K562 (cell line): Measurements from ENCODE around the gene SOHLH1.

Source experiments
- CBX8 ChIP-seq: fragments of 200-600 bp; sonication (generic); IDR thresholded peaks from 2 replicates; pipeline ENCODE4 v1.6.1; 2012; ENCODE audit warnings: borderline replicate concordance, mixed run types, low read depth, mild to moderate bottlenecking, moderate library complexity, mixed read lengths, low read length, control low read depth, inconsistent platforms; ENCODE audit not compliant: poor library complexity, severe bottlenecking; ENCODE audit errors: extremely low read depth
- CTCF ChIP-seq, 3 experiments: IDR thresholded peaks in 2 of 3; conservative IDR thresholded peaks in 1 of 3; 2 replicates each; pipeline ENCODE4 v1.5.1; 2011 to 2012; ENCODE audit warnings: low read length in 3 of 3, mild to moderate bottlenecking in 3 of 3, control low read depth in 2 of 3, improper control_type of control experiment in 1 of 3, inconsistent platforms in 1 of 3, low read depth in 1 of 3, mixed read lengths in 1 of 3, moderate library complexity in 1 of 3; ENCODE audit not compliant: insufficient read depth in 2 of 3
- E2F8 ChIP-seq: fragments of 450-650 bp; IDR thresholded peaks from 2 replicates; pipeline ENCODE4 v1.7.1; 2018; ENCODE audit warnings: mild to moderate bottlenecking, low read depth; ENCODE audit not compliant: partially characterized antibody
- FOXJ3 ChIP-seq: sonication (generic); formaldehyde crosslinking; IDR thresholded peaks from 2 replicates; pipeline ENCODE4 v1.4.0; 2020; ENCODE audit warnings: mild to moderate bottlenecking, missing genetic modification reagents
- HDAC6 ChIP-seq: IDR thresholded peaks from 2 replicates; pipeline ENCODE4 v1.6.1; 2012; ENCODE audit warnings: low read depth, mild to moderate bottlenecking, control low read depth, inconsistent platforms, low read length, moderate library complexity
- TCF7 ChIP-seq: sonication (generic); IDR thresholded peaks from 2 replicates; pipeline ENCODE4 v1.6.1; 2016; ENCODE audit warnings: antibody characterized with exemption, borderline replicate concordance
- TF ChIP-seq, protein P1 (sequence below): sonication (generic); formaldehyde crosslinking; IDR thresholded peaks from 2 replicates; pipeline ENCODE4 v1.9.0; 2022; ENCODE audit warnings: mild to moderate bottlenecking, missing genetic modification reagents
- TF ChIP-seq, protein P2 (sequence below): fragments of 250-450 bp; sonication (Bioruptor Pico); IDR thresholded peaks from 2 replicates; pipeline ENCODE4 v1.4.0; 2020; ENCODE audit warnings: mild to moderate bottlenecking, moderate library complexity
- TF ChIP-seq, protein P3 (sequence below), 2 experiments: IDR thresholded peaks; 2 replicates each; pipeline ENCODE4 v1.6.1; 2011; ENCODE audit warnings: borderline replicate concordance in 1 of 2, control low read depth in 1 of 2, low read depth in 1 of 2, low read length in 1 of 2, mild to moderate bottlenecking in 1 of 2, mixed read lengths in 1 of 2, moderate library complexity in 1 of 2; ENCODE audit not compliant: insufficient read depth in 1 of 2, insufficient read length in 1 of 2, poor library complexity in 1 of 2, severe bottlenecking in 1 of 2; ENCODE audit errors: extremely low read depth in 1 of 2

DNA sequence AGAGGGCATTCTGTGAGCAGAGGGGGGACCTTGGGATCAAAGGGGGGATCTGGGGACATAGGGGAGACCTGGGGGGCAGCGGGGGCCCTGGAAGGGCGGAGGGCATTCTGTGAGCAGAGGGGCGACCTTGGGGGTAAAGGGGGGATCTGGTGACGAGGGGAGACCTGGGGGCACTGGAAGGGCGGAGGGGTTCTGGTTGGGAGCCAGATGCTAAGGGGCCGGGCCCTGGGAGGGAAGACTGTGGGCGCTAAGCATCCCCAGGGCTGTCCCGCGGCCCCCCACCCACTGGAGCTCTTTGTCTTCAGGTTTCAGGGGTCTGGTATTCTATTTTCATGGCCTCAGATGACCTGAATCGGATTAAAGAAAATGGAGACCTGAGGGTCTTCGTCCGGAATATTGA is 35.4 kb downstream of the SOHLH1 start:
- TF ChIP-seq, protein P1, sequence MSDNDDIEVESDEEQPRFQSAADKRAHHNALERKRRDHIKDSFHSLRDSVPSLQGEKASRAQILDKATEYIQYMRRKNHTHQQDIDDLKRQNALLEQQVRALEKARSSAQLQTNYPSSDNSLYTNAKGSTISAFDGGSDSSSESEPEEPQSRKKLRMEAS (CRISPR knock-in tag) = no peak
- no peak for TF ChIP-seq TCF7
- TF ChIP-seq CTCF (IDR thresholded peaks at IDR 0.05 in 2 of 3, conservative IDR thresholded peaks at IDR 0.05 in 1 of 3; ENCODE audit: insufficient read depth in 2 of 3, low read depth in 1 of 3, low read length in 3 of 3) = no peak
- TF ChIP-seq CBX8 = no peak
- TF ChIP-seq, protein P2, sequence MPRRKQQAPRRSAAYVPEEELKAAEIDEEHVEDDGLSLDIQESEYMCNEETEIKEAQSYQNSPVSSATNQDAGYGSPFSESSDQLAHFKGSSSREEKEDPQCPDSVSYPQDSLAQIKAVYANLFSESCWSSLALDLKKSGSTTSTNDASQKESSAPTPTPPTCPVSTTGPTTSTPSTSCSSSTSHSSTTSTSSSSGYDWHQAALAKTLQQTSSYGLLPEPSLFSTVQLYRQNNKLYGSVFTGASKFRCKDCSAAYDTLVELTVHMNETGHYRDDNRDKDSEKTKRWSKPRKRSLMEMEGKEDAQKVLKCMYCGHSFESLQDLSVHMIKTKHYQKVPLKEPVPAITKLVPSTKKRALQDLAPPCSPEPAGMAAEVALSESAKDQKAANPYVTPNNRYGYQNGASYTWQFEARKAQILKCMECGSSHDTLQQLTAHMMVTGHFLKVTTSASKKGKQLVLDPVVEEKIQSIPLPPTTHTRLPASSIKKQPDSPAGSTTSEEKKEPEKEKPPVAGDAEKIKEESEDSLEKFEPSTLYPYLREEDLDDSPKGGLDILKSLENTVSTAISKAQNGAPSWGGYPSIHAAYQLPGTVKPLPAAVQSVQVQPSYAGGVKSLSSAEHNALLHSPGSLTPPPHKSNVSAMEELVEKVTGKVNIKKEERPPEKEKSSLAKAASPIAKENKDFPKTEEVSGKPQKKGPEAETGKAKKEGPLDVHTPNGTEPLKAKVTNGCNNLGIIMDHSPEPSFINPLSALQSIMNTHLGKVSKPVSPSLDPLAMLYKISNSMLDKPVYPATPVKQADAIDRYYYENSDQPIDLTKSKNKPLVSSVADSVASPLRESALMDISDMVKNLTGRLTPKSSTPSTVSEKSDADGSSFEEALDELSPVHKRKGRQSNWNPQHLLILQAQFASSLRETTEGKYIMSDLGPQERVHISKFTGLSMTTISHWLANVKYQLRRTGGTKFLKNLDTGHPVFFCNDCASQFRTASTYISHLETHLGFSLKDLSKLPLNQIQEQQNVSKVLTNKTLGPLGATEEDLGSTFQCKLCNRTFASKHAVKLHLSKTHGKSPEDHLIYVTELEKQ (CRISPR knock-in tag) = no peak
- TF ChIP-seq HDAC6 = no peak
- TF ChIP-seq, protein P3, sequence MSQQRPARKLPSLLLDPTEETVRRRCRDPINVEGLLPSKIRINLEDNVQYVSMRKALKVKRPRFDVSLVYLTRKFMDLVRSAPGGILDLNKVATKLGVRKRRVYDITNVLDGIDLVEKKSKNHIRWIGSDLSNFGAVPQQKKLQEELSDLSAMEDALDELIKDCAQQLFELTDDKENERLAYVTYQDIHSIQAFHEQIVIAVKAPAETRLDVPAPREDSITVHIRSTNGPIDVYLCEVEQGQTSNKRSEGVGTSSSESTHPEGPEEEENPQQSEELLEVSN (IDR thresholded peaks at IDR 0.05; ENCODE audit: borderline replicate concordance in 1 of 2, extremely low read depth in 1 of 2, insufficient read depth in 1 of 2, insufficient read length in 1 of 2, low read depth in 1 of 2, low read length in 1 of 2, poor library complexity in 1 of 2, severe bottlenecking in 1 of 2) = no peak
- TF ChIP-seq FOXJ3 (CRISPR knock-in tag) = no peak
- no peak for TF ChIP-seq E2F8
